NCI-H128 (cell line): Measurements from ENCODE around the gene MS4A4A.
"Not testable (repeated sequence)": the region's sequence is repeated elsewhere in the genome, so short reads cannot be mapped to it uniquely, and the experiment has no call there.

Experiments used
- DNase-seq: peaks from one replicate; lab custom pipeline; 2025; ENCODE audit not compliant: unreplicated experiment; lab: John Stamatoyannopoulos, UW

MS4A4A gene

DNA sequence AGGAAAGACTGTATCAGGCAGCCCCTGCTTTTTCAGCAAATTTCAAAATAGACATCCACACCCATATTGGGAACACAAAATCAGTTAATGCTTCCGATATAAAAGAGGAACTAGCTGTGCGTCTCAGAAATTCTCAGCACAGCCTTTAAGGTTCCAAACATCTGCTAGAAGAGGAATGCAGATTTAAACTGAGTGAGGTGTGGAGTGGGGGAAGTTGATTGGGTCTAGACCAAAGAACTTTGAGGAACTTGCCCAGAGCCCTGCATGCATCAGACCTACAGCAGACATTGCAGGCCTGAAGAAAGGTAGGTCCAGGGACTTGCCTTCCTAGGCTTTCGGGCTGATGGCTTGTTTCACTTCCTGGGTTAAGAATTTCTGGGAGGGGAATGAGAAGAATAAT, at the start of gene MS4A4A:
MS4A4A (plus strand) TSS at position 255 of the 400 bp plus-strand sequence; CDS start at position 265, 10 bp downstream.
- no peak for DNase-seq

DNA sequence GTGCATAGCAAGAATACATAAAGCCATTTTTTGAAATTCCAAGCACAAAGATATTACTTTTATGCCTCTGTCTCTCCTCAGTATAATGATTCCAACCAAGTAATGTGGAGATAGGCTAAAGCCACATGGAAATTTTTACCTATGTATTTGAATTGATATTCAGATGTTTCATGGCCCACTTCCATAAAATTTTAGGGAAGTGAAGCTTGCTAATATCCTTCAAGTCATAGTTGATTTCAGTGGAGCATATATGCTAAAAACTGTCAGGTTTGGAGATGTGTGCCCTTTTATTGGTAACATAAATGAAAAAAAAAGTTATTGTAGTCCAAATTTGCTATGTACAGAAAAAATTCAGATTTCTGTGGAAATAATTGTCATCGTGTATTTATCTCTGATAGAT, 49.8 kb upstream of the MS4A4A start:
- DNase-seq = no peak

DNA sequence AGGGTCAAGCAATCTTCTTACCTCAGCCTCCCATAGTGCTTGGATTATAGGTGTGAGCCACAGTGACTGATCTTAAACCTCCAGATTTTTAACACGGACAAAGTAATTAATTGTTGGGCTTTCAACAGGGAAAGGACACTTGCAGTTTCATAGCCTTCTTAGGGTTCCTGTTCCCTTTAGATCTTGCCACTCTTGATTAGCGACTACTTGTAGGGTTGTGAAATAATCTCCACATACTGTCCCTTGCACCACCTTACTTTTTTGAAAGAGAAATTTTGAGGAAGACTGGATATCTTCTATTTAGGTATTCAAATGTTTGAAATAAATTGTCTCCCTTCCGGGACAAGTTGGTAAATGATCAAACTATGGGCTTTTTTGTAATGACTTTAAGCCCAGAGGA, 45.1 kb upstream of the MS4A4A start:
- no peak for DNase-seq

DNA sequence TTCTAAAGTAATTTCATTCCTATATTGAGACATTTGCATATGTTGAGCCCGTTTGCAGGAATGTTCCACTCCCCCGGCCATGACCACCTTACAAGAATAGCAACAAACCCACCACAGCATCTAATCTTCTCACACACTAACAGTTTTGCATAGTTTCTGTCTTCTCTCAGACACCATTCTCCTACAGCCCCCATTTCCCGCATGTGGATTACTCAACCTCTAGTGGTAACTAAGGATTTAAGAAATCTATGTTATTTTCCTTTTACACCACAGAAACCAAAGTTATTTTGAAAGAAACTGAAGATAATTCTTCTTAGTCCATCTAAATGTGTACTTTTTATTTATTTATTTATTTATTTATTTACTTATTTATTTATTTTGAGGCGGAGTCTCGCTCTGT, 39.8 kb upstream of the MS4A4A start:
- DNase-seq = no peak

DNA sequence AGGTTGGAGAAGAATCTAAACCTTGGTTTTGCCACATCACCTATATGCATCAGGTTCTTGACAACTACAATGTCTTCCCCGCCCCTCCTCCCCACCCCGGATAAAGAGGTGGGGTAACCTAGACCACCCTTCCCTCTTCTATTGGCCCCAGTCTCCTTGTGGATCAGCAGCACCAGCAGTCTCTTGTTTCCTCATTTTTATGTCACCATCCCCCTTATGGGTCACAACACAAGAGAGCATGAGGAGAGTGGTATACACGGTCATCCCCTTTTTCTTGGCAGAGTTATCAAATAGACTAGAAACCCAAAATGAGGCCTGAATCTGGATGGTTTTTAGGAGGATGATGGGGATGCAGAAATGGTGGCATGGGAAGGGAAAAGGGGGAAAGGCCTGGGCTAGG, 38.7 kb upstream of the MS4A4A start:
- no peak for DNase-seq

DNA sequence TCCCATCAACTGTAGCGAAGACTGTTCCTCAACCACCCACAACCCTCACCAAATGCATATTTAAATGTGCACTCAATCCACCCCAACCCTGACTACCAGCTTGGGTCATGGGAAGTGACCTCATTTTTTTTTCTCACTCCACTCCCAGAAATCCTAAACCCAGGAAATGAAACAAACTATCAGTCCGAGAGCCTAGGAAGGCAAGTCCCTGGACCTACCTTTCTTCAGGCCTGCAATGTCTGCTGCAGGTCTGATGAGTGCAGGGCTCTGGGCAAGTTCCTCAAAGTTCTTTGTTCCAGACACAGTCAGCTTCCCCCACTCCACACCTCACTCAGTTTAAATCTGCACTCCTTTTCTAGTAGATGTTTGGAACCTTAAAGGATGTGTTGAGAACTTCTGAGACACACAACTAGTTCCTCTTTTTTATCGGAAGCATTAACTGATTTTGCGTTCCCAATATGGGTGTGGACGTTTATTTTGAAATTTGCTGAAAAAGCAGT, 37.7 kb upstream of the MS4A4A start, which contains the start of gene MS4A4E:
MS4A4E (minus strand) TSS at position 398 of the 500 bp plus-strand sequence. CDS start 13,082 bp downstream, outside the sequence.
- no peak for DNase-seq

DNA sequence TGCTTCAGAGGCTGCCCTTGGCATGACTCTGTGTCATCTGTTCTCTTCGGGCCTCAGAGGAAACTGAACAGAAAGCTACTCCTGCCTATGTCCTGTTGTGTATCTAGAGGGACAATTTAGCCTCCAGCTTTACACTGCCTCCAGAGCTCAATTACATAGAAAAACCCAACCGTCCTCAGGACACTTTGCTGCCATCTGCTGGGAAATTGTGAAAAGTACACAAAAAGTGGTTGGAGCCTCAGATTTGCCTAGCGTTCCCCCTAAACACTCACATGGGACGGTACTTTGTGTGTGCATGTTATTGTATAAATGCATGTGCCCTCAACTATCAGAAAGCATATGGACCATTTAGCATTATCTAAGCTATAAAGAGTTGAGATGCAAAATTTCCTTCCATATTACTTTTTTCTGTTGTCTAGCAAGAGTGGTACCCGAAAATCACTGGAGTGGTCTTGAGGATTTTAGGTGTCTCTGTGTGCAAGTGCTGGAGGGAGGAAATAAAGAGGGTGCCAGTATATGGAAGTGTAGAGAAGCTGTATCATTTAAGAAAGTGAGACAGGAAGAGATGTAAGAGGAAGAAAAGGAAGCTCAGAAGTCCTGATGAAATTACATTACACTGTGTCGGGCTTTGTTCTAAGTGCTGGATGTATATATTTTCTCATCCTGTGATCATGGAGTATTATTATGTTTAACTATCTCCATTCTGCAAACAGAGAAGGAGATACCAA, 28.8 kb upstream of the MS4A4A start:
- DNase-seq = no peak

DNA sequence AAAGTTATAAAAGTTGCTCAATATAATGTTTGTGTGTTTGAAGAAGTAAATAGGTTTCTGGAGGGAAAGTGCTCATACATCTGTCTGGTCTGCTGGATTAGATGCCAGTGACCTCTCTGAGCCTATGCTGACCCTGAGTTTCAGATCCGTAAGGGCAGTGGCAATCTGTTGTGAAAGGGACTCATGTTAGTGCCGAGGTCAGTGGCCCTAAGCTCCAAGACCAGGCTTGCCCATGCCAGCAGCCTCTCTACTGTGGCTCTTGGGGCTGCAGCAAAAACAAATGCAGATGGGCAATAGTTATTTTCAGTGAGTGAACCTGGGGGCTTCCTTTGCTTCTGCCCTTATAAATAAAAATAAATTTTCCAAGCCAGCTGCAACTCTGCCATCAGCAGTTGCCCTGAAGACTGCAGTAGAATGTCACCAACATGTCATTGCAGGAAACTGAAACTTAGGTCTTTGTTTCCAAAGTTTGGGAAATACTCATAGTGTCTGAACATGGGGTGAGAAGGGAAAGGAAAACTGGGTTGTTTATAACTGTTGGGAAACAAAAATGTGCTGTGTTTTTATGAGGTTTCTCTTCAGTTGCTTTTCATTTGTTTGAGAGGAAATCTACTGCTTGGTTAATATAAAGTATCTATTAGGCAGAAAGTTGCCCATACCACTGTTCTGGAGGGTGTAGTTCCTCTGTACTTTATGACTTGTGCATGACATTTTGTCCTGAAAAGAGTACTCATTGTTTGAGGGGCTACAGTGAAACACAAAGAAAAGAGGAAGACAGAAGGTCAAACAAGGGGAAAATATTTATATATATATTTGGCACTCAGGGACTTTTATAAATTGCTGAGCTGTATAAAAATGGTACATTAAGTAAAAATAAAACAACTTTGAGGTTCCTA, 28.0 kb upstream of the MS4A4A start:
- DNase-seq = no peak

DNA sequence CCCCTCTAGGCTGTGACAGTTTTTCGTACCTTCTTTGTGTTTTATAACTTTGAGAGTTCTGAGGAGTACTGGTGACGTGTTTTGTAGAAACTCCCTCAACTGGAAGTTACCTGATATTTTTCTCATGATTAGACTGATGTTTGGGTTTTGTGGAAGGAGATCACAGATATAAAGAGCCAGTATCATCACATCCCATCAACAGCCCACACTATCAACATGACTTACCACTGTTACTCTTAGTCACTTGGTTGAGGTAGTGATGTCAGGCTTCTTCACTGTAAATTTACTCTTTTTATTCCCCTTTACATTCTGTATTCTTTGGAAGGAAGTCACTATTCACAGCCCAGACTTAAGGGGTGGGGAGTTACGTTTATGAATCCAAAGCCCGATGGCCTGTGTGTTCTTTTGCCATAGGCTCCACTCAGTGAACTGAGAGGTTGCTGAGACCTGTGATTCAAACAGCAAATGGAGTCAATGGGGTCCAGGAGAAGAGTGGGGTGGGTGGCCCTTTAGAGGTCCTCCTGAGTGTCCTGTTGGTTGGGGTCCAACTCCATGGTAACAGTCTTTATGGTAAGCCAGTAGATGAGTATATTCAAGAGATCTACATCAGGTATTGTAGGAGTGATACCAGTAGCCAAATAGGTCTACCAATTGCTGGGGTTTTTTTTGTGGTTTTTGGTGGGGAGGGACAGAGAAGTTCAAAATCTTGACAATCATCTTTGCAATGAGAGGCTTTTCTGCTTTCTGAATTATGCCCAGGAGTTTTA, 22.3 kb upstream of the MS4A4A start:
- no peak for DNase-seq

DNA sequence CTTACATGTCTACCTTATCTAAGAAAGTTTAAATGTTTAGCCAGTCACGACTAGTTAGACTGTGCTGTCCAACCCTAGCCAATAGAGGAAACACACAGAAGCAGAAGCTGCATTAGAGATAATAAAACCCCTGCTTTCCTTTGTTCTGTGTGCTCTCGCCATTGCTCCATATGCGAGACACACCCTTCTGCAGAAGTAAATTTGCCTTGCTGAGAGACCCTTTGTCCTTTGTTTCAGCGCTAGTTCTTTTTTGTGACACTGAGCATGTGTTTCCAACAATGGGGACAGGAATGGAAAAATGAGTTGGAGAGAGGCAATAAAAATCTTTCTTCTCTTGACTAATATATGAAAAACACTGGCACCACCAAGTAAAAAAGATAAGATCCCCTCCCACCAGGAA, 19.5 kb upstream of the MS4A4A start:
- DNase-seq = no peak

DNA sequence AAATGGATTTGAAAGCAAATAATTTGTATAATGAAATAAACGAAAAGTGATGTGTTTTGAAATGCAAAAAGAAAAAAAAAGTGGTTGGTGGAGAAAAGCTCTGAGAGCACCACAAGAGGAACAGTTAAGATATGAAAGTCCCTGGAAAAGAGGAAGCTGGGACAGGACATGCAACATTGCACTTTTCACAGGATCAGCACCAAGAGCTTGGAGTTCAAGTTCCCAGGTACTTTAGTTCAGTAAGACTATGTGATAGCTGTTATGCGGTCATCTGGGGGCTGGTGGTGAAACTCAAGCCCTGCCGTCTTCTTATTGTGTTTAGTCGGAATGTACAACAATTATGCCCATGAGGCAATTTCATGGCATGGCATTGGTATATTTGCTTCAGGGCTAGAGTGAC, 17.1 kb upstream of the MS4A4A start:
- DNase-seq = no peak

DNA sequence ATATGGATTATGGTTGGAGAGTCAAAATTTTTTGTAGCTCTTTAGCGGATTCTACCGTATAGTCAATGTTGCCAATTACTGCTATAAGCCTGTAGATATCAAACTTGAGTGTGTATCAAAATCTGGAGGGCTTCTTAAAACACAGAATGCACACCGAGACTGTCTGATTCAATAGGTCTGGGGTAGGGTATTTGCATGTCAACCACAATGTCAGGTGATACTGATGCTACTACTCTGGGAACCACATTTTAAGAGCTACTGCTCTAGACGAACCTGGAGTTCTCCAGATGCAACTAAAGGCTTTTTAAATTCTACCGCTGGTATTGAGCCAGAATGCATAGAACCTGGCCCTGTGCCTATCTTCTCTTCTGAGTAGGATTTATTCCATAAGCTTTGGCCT, 15.8 kb upstream of the MS4A4A start:
- no peak for DNase-seq

DNA sequence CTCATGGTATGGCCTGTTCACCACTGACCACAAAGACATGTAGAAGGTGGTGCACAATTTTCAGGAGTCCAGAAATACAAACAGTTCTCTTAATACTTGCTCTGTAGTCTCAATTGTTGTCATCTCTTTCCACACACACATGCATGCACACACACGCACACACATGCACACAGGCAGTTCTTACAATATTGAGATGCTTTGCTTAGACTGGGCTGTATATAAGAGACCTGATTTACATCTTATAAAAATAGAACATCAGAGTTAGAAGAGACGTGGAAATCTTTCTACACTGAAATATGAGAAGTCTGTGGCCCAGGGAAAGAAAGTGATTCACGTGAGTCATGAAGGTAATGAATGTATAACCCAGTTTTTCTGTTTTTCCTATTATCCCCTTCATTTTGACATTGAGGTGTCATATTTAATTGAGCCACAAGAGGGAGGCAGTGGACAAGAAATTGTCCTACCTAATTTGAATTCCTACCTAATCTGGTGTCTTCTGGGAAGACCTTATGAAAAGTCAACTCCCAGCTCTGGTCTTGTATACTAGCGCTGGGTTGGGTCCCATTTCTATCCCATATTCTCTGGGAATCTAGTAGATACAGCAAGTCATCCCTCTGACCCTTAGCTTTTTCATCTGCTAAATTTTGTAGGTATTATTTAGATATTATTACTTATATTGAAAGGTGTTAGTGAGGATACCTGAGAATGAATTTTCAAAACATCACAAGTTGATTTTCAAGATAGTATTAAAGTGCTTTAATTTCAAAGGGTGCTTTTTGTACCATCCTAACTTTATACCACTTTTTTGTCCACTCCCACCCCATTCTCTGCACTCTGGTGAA, 14.9 kb upstream of the MS4A4A start:
- DNase-seq = peak; percentile 6

DNA sequence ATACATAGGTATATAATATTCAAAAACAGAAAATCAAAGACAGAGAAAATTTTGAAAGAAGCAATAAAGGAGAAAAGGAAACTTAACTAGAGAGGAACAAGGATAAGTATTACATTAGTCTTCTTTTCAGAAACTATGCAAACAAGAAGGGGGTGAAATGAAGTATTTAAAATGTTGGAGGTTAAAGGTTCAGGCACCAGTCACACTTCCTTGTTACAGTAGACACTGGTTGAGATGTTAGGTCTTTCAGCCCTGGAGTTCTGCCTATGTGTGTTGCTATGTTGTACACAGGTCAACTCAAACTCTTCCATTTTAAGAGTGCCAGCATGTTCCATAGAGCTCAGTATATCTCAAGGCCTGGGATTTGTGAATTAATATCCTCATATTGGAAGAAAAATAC, 6.0 kb upstream of the MS4A4A start:
- no peak for DNase-seq

DNA sequence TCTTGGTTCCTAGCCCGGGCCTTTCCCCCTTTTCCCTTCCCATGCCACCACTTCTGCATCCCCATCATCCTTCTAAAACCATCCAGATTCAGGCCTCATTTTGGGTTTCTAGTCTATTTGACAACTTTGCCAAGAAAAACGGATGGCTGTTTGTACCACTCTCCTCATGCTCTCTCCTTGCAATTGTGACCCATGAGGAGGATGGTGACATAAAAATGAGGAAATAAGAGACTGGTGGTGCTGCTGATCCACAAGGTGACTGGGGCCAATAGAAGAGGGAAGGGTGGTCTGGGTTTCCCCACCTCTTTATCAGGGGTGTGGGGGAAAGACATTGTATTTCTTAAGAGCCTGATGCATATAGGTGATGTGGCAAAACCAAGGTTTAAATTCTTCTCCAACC, 1.0 kb downstream of the MS4A4A start:
- DNase-seq = no peak

DNA sequence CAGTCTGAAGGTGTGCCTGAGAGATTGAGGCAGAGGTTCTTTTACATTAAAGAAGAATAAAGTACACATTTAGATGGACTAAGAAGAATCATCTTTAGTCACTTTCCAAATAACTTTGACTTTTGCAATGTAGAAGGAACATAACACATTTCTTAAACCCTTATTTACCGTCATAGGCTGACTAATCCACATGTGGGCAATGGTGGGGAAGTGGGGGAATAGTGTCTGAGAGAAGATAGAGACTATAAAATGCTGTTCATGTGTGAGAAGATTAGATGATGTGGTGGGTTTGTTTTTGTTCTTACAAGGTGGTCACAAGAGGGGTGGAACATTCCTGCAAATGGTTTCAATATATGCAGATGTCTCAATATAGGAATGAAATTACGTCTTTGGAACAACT, 1.8 kb downstream of the MS4A4A start:
- DNase-seq = no peak

DNA sequence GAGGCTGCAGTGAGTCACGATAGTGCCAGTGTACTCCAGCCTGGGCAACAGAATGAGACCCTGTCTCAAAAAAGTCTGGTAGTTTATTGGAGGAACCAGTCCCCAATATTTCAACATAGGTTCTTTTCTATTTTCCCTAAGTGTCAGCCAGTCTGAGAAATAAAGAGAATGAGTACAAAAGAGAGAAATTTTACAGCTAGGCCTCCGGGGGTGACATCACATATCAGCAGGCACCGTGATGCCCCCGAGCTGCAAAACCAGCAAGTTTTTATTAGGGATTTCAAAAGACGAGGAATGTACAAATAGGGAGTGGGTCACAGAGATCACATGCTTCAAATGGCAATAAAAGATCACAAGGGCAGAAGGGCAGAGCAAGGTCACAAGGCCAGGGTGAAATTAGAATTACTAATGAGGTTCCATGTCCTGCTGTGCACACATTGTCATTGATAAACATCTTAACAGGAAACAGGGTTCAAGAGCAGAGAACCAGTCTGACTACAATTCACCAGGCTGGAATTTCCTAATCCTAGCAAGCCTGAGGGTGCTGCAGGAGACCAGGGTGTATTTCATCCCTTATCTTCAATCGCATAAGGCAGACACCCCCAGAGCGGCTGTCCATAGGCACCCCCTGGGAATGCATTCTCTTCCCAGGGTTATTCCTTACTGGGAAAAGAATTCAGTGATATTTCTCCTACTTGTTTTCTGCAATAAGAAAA, 5.1 kb downstream of the MS4A4A start:
- not testable (repeated sequence) for DNase-seq

DNA sequence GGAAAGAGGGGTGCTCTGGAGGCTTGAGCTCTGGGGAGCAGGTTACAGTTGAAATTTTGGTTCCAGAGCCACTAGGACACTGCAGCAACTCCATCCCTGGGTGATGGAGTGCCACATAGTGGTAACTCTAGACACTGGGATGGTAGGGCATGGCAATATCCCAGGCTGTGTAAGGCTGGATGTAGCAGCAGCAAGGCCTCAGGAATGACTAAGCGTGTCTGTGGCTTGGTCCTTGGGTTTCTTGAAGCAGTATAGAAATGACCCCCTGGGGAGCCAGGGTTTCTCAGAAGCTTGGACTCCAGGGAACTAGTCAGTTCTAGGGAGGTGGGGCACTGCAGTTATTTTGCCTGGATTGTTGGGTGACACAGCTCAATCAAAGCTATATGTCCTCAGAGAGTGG, 8.1 kb downstream of the MS4A4A start:
- DNase-seq = no peak

DNA sequence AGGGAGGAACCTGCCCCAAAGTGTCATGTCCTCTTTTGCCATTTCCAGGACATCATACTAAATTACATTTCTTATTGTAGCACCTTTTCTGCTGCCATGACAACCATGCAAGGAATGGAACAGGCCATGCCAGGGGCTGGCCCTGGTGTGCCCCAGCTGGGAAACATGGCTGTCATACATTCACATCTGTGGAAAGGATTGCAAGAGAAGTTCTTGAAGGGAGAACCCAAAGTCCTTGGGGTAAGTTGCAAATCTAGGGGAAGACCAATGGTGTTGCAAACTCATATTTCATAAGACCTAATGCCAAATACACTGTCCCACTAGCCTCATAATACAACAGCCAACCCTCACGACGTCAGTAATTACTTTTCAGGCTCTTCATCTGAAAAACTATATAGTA, 11.7 kb downstream of the MS4A4A start:
- no peak for DNase-seq

DNA sequence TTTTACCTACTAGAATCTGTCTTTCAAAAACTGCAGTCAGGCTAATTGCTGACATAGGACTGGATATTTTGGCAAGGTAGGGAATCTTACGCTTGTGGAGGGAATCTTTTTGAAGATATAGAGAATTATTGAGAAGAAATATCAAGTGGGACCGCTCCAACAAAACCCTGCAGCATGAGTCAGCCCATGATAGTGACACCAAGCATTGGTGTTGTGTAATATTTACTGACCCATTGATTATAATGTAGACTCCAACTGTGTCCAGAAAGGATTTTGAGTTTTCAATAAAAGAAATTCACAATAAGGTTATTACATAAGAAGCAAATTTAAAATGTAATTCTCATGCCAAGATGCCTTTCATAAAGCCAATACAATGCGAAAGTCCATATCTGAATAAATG, 20.7 kb downstream of the MS4A4A start:
- DNase-seq = no peak
